Stimulated activated CD8-positive, alpha-beta memory T cell treated with anti-CD3 and anti-CD28 coated beads, Interleukin-2, amount 100 ng/mL, for 48 hours (primary cell): ENCODE results near the gene SLITRK6.
"Not testable (repeated sequence)": the region's sequence is repeated elsewhere in the genome, so short reads cannot be mapped to it uniquely, and the experiment has no call there.

ENCODE experiments used
- DNase-seq, 2 donors: peaks; one replicate each; pipeline ENCODE4 v3.0.0-alpha.2; 2020; ENCODE audit warnings: low read depth in 2 of 2

The SLITRK6 gene, protein sequence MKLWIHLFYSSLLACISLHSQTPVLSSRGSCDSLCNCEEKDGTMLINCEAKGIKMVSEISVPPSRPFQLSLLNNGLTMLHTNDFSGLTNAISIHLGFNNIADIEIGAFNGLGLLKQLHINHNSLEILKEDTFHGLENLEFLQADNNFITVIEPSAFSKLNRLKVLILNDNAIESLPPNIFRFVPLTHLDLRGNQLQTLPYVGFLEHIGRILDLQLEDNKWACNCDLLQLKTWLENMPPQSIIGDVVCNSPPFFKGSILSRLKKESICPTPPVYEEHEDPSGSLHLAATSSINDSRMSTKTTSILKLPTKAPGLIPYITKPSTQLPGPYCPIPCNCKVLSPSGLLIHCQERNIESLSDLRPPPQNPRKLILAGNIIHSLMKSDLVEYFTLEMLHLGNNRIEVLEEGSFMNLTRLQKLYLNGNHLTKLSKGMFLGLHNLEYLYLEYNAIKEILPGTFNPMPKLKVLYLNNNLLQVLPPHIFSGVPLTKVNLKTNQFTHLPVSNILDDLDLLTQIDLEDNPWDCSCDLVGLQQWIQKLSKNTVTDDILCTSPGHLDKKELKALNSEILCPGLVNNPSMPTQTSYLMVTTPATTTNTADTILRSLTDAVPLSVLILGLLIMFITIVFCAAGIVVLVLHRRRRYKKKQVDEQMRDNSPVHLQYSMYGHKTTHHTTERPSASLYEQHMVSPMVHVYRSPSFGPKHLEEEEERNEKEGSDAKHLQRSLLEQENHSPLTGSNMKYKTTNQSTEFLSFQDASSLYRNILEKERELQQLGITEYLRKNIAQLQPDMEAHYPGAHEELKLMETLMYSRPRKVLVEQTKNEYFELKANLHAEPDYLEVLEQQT

GRCh38 chr13:85799097-85799582, at the start of gene SLITRK6:
TSS of gene SLITRK6 (minus strand) at chr13:85799419. CDS start at chr13:85796508, 2,911 bp downstream.
- no peak for DNase-seq

GRCh38 chr13:85847012-85847411, 47.8 kb upstream of the SLITRK6 start:
- DNase-seq, result no peak

GRCh38 chr13:85841427-85841826, 42.2 kb upstream of the SLITRK6 start:
- no peak for DNase-seq

- DNase-seq, result no peak
These were observed 34.7 kb upstream of the SLITRK6 start for GRCh38 chr13:85833921-85834320.

- no peak for DNase-seq
These were observed 29.0 kb upstream of the SLITRK6 start for GRCh38 chr13:85828094-85828684.

GRCh38 chr13:85825454-85825853, 26.2 kb upstream of the SLITRK6 start:
- DNase-seq, result no peak

GRCh38 chr13:85823832-85824231, 24.6 kb upstream of the SLITRK6 start:
- no peak for DNase-seq

DNA sequence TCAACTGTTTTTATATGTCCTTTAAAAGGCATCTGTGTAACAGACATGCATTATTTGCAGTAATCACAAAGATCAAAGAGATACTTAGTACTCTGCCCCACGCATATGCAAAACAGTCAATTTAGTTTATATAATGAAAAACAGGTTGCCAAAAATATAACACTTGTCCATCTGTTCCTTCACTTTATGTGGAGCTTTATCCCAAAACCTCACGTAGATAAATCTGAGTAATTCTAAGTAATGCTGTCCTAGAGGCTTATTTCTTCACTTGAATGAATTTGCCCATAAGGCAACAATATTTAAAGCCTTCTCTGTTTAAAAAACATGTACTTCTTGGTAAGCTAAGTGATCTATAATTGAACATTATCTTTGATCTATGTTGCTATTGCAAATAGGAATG, 20.3 kb upstream of the SLITRK6 start:
- DNase-seq, result no peak

GRCh38 chr13:85816413-85816812, 17.2 kb upstream of the SLITRK6 start:
- no peak for DNase-seq

DNA sequence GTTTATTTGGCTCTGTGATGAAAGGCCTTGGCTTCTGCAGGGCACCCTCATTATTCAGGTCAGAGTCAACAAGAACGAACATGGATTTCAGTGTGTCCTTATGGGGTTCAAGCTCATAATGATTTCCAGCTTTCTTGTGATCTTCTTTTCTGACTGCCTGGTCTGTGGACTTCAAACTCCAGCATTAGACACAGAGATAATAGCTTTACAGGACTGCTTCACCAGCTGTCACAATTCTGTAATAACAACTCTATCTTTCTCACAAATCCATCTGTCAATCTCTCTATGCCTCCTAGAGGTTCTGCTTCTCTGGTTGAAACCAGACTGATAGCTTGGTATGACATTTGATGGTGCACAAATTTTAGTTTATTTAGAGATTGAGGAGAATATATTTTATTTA, 13.1 kb upstream of the SLITRK6 start:
- no peak for DNase-seq

DNA sequence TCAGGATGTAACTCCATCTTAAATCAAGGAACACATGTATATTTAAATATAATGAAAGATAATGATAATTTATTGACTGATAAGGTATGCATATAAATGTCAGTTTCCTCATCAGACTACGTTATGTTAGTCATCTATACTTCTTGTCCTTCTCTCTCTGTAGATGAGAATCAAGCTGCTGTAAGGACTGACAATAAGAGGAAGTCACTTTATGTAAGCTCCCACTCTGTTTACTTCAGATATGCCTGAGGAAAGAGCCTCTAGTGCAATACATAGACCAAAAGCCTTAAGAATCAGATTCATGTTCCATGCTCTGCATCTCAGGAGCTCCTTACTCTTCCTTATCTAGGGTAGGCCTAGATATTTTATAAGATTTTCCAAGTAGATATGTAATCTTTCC, 9.6 kb upstream of the SLITRK6 start:
- no peak for DNase-seq

DNA sequence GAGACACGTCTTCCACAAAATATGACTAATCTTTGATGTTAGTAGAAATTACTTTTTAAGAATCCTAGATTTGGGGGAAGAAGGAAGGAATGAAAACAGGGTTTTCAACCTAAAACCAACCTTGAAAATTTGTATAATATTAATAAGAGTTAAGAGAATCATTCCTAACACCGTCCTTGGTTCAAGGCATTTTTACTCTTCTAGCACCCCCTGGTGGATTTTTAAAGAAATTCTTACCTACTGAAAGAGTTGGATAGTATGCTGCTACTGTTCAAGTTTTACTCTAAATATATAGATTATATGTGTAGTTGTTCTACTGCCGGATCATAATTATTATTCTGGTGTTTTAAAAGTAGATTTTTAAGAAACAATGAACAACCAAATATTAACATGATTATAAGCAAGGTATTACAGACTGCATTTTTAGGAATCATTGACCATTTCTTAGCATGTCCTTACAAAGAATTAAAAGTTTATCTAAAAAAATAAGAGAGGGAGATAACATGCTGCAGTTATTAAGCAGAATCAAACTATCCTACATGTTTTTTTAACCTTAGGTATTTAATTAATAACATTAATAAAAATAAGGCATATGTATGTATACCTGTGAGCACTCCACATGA, 7.4 kb upstream of the SLITRK6 start:
- no peak for DNase-seq

- no peak for DNase-seq
These were observed 663 bp downstream of the SLITRK6 start for GRCh38 chr13:85798556-85798955.

- no peak for DNase-seq
These were observed 1.9 kb downstream of the SLITRK6 start for GRCh38 chr13:85797311-85797710.

DNA sequence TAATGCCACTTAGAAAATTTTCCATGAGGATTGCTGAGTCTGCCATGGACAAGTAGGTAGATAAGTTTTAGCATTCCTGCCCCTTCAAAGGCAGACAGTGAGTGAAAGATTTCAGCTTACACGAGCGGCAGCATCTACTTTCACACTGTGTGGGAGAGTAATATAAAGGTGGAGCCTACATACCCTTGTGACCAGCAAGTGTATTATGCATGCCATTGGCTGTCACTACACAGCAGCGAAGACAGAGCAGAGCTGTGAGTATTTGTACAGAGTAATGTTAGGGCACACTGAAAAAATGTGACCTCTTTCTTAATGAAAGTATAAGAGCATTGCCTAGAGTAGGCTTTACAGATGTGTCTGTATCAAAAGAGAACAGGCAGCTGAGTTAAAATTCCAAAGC, 14.0 kb downstream of the SLITRK6 start:
- no peak for DNase-seq

GRCh38 chr13:85772367-85772766, 26.9 kb downstream of the SLITRK6 start:
- no peak for DNase-seq

DNA sequence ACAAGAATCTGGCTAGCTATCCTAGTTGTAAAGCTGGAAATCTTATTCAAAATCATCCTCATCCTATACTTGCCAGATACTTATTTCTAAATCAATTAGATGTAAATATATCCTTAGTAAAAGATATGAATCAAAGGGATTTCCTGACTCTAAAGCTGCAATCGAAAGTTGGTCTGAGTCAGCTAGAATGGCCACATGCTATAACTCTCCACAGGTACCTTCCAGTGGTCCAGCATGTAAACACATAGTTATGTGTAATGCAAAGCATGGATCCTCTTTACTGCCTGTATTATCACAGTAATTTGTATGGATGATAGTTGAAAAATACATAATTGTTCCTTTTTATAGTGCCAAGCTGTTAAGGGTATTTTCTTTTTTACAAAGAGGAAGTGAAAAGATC, 27.4 kb downstream of the SLITRK6 start:
- DNase-seq, result no peak

GRCh38 chr13:85768946-85769345, 30.3 kb downstream of the SLITRK6 start:
- DNase-seq, result no peak

GRCh38 chr13:85755123-85755522, 44.1 kb downstream of the SLITRK6 start:
- no peak for DNase-seq

GRCh38 chr13:85743201-85743770, 55.9 kb downstream of the SLITRK6 start:
- DNase-seq, result not testable (repeated sequence)
